ENCODE results near the gene FNDC3A. TPM values are rescaled to one million over a fixed set of nuclear protein-coding genes. Genes with fewer than 3 reads are reported as not detected.

FNDC3A gene
- total RNA-seq, 5 donors from 2014 or later (not counting 1 experiment from before 2014, with no cell fraction given), result 29.7 to 44.4 (median 32.0) TPM

DNA sequence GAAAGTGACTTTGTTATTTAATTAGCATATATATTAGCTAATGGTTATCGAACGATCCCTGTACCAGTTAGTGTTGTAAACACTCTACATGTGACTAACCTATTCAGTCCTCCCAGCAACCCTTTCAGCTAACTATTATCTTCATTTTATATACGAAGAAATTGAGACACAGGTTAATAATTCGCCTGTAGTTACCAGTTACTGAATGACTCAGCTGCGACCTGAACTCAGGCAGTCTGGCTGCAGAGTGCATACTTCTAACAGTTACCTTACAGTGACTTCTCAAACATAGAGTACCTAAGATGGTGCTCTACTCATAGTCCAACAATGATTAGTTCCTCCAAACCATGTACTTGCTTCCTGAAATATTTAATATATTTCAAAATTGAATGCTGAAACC, 117.7 kb downstream of the FNDC3A start:
- Mint-ChIP-seq H3K27me3 (no peaks in the 10 kb centered on the region), H3K4me3 (no peak overlapping the region), H3K4me1 (peaks cover 6 to 23% (median 21%) of the 10 kb centered on the region in 3 donors), H3K9me3 (no peaks in the 10 kb centered on the region), H3K36me3 (peaks cover 29% of the 10 kb centered on the region), H3K27ac (no peak overlapping the region)
- Histone ChIP-seq H3K9me3 (no peaks in the 10 kb centered on the region), H3K4me1 (ENCODE audit: control insufficient read depth in 1 of 2, extremely low read depth in 1 of 2, insufficient read depth in 2 of 2, low read length in 2 of 2) (no peaks in the 10 kb centered on the region), H3K36me3 (ENCODE audit: control insufficient read depth in 2 of 2, extremely low read depth in 1 of 2, insufficient read depth in 1 of 2, low read length in 1 of 2) (no peaks in the 10 kb centered on the region), H3K27ac (ENCODE audit: low read length) (no peak overlapping the region), H3K4me3 (ENCODE audit: control insufficient read depth in 1 of 2, extremely low read depth in 1 of 2, low read length in 1 of 2) (no peak overlapping the region), H3K27me3 (replicated peaks in 1 of 2; ENCODE audit: control insufficient read depth in 2 of 2, extremely low read depth in 1 of 2, insufficient read depth in 2 of 2, low read length in 1 of 2) (no peaks in the 10 kb centered on the region)
- ATAC-seq (replicated peaks in 1 of 4) (no peak), DNase-seq (no peak)
- ChIA-PET CTCF (interaction anchor here in 1 of 2 donors (0.6 kb wide), 1 partner anchor 350 kb away, joined by 3 read pairs; no protein-coding TSS in a partner anchor), POLR2A (no interaction called here)
- 79% methylated on average over 3 of the region's 5 CpGs for WGBS (ENCODE audit: insufficient coverage)

DNA sequence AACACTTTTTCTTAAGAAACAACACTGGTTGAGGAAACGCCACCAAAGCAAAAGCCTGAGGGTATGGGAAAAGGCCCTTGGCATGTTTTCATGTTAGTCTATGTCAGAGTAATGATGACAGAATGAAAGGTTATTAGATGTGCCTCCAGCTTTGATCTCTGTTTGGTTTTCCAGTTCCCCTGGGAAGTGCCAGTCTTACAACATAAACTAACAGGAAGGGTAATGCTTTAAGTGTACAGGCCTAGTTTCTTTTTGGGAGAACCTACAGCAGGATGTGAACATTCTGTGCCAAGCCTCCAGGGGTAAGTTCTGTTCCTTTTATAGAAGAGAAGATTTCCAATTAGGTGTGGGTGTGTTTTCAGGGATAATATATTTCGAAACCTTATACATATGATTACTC, 121.7 kb downstream of the FNDC3A start:
- H3K4me1 ChIP-seq (ENCODE audit: control insufficient read depth in 1 of 2, extremely low read depth in 1 of 2, insufficient read depth in 2 of 2, low read length in 2 of 2), result no peaks in the 10 kb centered on the region
- ChIA-PET POLR2A (no interaction called here), CTCF (no interaction called here)
- Mint-ChIP-seq H3K36me3 (peaks cover 5% of the 10 kb centered on the region), H3K27me3 (no peaks in the 10 kb centered on the region), H3K4me1 (peaks cover 6 to 22% (median 22%) of the 10 kb centered on the region in 3 donors), H3K27ac (peak overlapping the region in 1 of 2 donors; percentile 82), H3K4me3 (no peak overlapping the region), H3K9me3 (no peaks in the 10 kb centered on the region)
- DNase-seq (no peak), ATAC-seq (replicated peaks in 1 of 4) (no peak)
- no peaks in the 10 kb centered on the region for H3K9me3 ChIP-seq
- H3K27ac ChIP-seq (ENCODE audit: low read length), result no peak overlapping the region
- H3K4me3 ChIP-seq (ENCODE audit: control insufficient read depth in 1 of 2, extremely low read depth in 1 of 2, low read length in 1 of 2), result no peak overlapping the region
- WGBS (ENCODE audit: insufficient coverage), result no CpG with 5 or more reads among the region's 2 CpGs
- no peaks in the 10 kb centered on the region for H3K36me3 ChIP-seq (ENCODE audit: control insufficient read depth in 2 of 2, extremely low read depth in 1 of 2, insufficient read depth in 1 of 2, low read length in 1 of 2)
- no peaks in the 10 kb centered on the region for H3K27me3 ChIP-seq (replicated peaks in 1 of 2; ENCODE audit: control insufficient read depth in 2 of 2, extremely low read depth in 1 of 2, insufficient read depth in 2 of 2, low read length in 1 of 2)

GRCh38 chr13:49098198-49098597, 122.5 kb downstream of the FNDC3A start:
- Histone ChIP-seq H3K4me1 (ENCODE audit: control insufficient read depth in 1 of 2, extremely low read depth in 1 of 2, insufficient read depth in 2 of 2, low read length in 2 of 2) (no peaks in the 10 kb centered on the region), H3K9me3 (no peaks in the 10 kb centered on the region), H3K27me3 (replicated peaks in 1 of 2; ENCODE audit: control insufficient read depth in 2 of 2, extremely low read depth in 1 of 2, insufficient read depth in 2 of 2, low read length in 1 of 2) (no peaks in the 10 kb centered on the region), H3K4me3 (ENCODE audit: control insufficient read depth in 1 of 2, extremely low read depth in 1 of 2, low read length in 1 of 2) (no peak overlapping the region), H3K36me3 (ENCODE audit: control insufficient read depth in 2 of 2, extremely low read depth in 1 of 2, insufficient read depth in 1 of 2, low read length in 1 of 2) (no peaks in the 10 kb centered on the region), H3K27ac (ENCODE audit: low read length) (no peak overlapping the region)
- ChIA-PET CTCF (no interaction called here), POLR2A (no interaction called here)
- peak overlapping the region in 1 of 2 donors; percentile 32 for H3K27ac Mint-ChIP-seq
- no peak overlapping the region for H3K4me3 Mint-ChIP-seq
- no peaks in the 10 kb centered on the region for H3K27me3 Mint-ChIP-seq
- DNase-seq (peak in 2 of 35 experiments; percentile 3 to 28), ATAC-seq (replicated peaks in 1 of 4) (peak in 1 of 4 experiments; percentile 26)
- peaks cover 3% of the 10 kb centered on the region for H3K36me3 Mint-ChIP-seq
- peaks cover 6 to 22% (median 21%) of the 10 kb centered on the region in 3 donors for H3K4me1 Mint-ChIP-seq
- H3K9me3 Mint-ChIP-seq, result no peaks in the 10 kb centered on the region
- WGBS (ENCODE audit: insufficient coverage), result no CpG with 5 or more reads among the region's 2 CpGs

DNA sequence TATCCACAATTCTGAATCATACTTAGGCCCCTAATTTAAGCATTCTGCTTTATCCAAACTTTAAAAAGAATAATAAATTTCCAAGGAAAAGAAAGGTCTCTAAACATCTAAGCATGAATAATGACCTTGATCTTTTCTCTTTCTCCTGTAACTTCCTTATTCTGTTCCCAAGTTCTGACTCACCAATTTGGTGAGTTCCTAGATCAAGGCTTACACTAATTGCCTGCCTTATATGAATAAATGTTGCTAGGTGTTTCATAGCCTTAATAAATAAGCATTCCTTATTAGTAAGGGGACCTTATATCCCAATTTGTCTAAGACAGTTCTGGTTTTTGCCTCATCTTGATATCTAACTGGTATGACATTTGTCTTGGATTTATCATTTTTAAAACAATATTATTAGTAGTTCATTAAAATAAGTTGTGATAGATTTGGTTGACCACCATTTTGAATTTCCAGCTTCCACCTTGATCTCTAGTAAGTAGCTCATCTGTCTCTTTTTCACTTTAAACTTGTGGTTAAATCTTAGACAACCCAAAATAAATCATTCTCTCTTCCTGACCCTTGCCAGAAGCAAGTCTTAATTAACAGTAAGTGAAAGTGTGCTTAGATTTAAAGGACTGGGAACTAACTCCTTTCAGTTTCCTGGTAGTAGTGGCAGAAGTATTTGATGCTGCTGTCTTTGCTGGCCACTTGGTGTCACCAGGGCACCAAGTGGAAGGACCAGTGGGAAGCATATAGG, 123.2 kb downstream of the FNDC3A start:
- Histone ChIP-seq H3K27me3 (replicated peaks in 1 of 2; ENCODE audit: control insufficient read depth in 2 of 2, extremely low read depth in 1 of 2, insufficient read depth in 2 of 2, low read length in 1 of 2) (no peaks in the 10 kb centered on the region), H3K9me3 (no peaks in the 10 kb centered on the region), H3K36me3 (ENCODE audit: control insufficient read depth in 2 of 2, extremely low read depth in 1 of 2, insufficient read depth in 1 of 2, low read length in 1 of 2) (no peaks in the 10 kb centered on the region), H3K4me1 (ENCODE audit: control insufficient read depth in 1 of 2, extremely low read depth in 1 of 2, insufficient read depth in 2 of 2, low read length in 2 of 2) (no peaks in the 10 kb centered on the region), H3K4me3 (ENCODE audit: control insufficient read depth in 1 of 2, extremely low read depth in 1 of 2, low read length in 1 of 2) (no peak overlapping the region), H3K27ac (ENCODE audit: low read length) (no peak overlapping the region)
- H3K9me3 Mint-ChIP-seq, result no peaks in the 10 kb centered on the region
- CTCF ChIA-PET, result interaction anchor here in 1 of 2 donors (0.7 kb wide), 1 partner anchor 11 kb away, joined by 3 read pairs; no protein-coding TSS in a partner anchor
- H3K27ac Mint-ChIP-seq, result peak overlapping the region in 1 of 2 donors; percentile 8
- DNase-seq (peak in 1 of 35 experiments; percentile 22), ATAC-seq (replicated peaks in 1 of 4) (no peak)
- H3K4me3 Mint-ChIP-seq, result no peak overlapping the region
- H3K27me3 Mint-ChIP-seq, result no peaks in the 10 kb centered on the region
- peaks cover 6 to 22% (median 21%) of the 10 kb centered on the region in 3 donors for H3K4me1 Mint-ChIP-seq
- POLR2A ChIA-PET, result no interaction called here
- peaks cover 10% of the 10 kb centered on the region for H3K36me3 Mint-ChIP-seq

GRCh38 chr13:49099513-49099877, 123.8 kb downstream of the FNDC3A start:
- Mint-ChIP-seq H3K4me1 (peaks cover 3 to 21% (median 21%) of the 10 kb centered on the region in 3 donors), H3K9me3 (no peaks in the 10 kb centered on the region), H3K4me3 (no peak overlapping the region), H3K27ac (no peak overlapping the region), H3K27me3 (no peaks in the 10 kb centered on the region), H3K36me3 (peaks cover 9% of the 10 kb centered on the region)
- Histone ChIP-seq H3K36me3 (ENCODE audit: control insufficient read depth in 2 of 2, extremely low read depth in 1 of 2, insufficient read depth in 1 of 2, low read length in 1 of 2) (no peaks in the 10 kb centered on the region), H3K9me3 (no peaks in the 10 kb centered on the region), H3K27ac (ENCODE audit: low read length) (no peak overlapping the region), H3K4me1 (ENCODE audit: control insufficient read depth in 1 of 2, extremely low read depth in 1 of 2, insufficient read depth in 2 of 2, low read length in 2 of 2) (no peaks in the 10 kb centered on the region), H3K4me3 (ENCODE audit: control insufficient read depth in 1 of 2, extremely low read depth in 1 of 2, low read length in 1 of 2) (no peak overlapping the region), H3K27me3 (replicated peaks in 1 of 2; ENCODE audit: control insufficient read depth in 2 of 2, extremely low read depth in 1 of 2, insufficient read depth in 2 of 2, low read length in 1 of 2) (no peaks in the 10 kb centered on the region)
- POLR2A ChIA-PET, result no interaction called here
- WGBS (ENCODE audit: insufficient coverage), result no CpG with 5 or more reads among the region's 2 CpGs
- CTCF ChIA-PET, result no interaction called here
- DNase-seq (no peak), ATAC-seq (replicated peaks in 1 of 4) (no peak)

DNA sequence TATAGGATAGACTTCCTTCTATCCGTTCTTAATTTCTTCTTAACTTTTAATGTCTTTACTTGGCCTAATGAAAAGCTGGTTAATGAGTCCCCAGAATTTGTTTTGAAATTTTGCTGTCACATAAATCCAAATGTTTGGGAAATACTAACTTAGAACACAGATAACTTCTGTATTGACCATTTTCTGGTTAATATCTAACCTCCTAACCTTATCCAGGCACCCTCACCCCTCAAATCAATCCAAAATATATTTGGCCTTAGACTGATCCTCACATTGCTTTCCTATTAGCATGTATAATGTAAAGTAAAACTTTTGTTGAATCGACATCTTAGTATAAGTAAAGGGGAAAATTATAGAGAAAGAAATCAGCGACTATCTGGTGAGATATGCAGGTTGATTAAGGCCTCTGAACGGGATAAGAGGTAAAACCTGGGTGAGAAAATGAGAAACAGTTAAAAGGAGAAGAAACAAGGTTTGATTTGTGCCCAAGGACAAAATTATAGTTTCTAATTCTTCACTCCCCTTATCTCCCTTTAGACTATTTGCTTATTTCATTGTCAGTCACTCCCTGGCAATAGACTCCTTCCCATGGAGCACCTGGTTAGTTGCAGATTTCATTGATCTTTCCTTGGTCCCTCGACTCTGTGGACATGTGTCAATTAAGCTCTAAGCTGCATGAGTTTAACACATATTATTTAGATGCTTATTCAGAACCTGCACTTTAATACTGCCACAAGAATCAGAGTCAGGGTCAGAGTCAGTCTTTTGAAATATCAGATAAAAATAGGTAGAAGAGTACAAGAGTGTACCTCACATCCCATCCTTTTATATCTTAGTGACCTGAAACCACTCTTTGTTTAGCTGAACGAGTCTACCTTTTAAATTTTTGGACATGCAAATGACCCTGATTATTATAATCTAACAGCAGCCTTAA, 125.2 kb downstream of the FNDC3A start:
- Mint-ChIP-seq H3K36me3 (peaks cover 7% of the 10 kb centered on the region), H3K27ac (no peak overlapping the region), H3K4me3 (no peak overlapping the region), H3K27me3 (no peaks in the 10 kb centered on the region), H3K4me1 (peaks cover 0 to 18% (median 16%) of the 10 kb centered on the region in 3 donors), H3K9me3 (no peaks in the 10 kb centered on the region)
- no peaks in the 10 kb centered on the region for H3K9me3 ChIP-seq
- ChIA-PET CTCF (interaction anchor here in 1 of 2 donors (0.8 kb wide), 1 partner anchor 9 kb away, joined by 4 read pairs; no protein-coding TSS in a partner anchor), POLR2A (interaction anchor here (0.6 to 0.8 kb wide), 2 partner anchors 9 to 82 kb away, joined by 3 to 5 read pairs; no protein-coding TSS in a partner anchor)
- H3K27me3 ChIP-seq (replicated peaks in 1 of 2; ENCODE audit: control insufficient read depth in 2 of 2, extremely low read depth in 1 of 2, insufficient read depth in 2 of 2, low read length in 1 of 2), result no peaks in the 10 kb centered on the region
- 100% methylated on average over 1 of the region's 6 CpGs for WGBS (ENCODE audit: insufficient coverage)
- H3K36me3 ChIP-seq (ENCODE audit: control insufficient read depth in 2 of 2, extremely low read depth in 1 of 2, insufficient read depth in 1 of 2, low read length in 1 of 2), result no peaks in the 10 kb centered on the region
- no peaks in the 10 kb centered on the region for H3K4me1 ChIP-seq (ENCODE audit: control insufficient read depth in 1 of 2, extremely low read depth in 1 of 2, insufficient read depth in 2 of 2, low read length in 2 of 2)
- no peak overlapping the region for H3K27ac ChIP-seq (ENCODE audit: low read length)
- ATAC-seq (replicated peaks in 1 of 4) (no peak), DNase-seq (no peak)
- no peak overlapping the region for H3K4me3 ChIP-seq (ENCODE audit: control insufficient read depth in 1 of 2, extremely low read depth in 1 of 2, low read length in 1 of 2)
